OCI-LY7 (cell line): ENCODE results near the gene CYP11A1.

Experiments used
- EZH2phosphoT487 ChIP-seq: fragments of 200-600 bp; sonication (generic); IDR thresholded peaks from 2 replicates; pipeline ENCODE4 v1.6.1; 2018; ENCODE audit warnings: low read depth, borderline replicate concordance, mild to moderate bottlenecking, mixed run types, antibody characterized with exemption, low read length, moderate library complexity, mixed read lengths
- TF ChIP-seq, protein P1 (sequence below): fragments of 200-600 bp; sonication (generic); conservative IDR thresholded peaks from 2 replicates; pipeline ENCODE4 v1.5.1; 2014; ENCODE audit warnings: mild to moderate bottlenecking, antibody characterized with exemption, low read length, moderate library complexity, mixed read lengths

DNA sequence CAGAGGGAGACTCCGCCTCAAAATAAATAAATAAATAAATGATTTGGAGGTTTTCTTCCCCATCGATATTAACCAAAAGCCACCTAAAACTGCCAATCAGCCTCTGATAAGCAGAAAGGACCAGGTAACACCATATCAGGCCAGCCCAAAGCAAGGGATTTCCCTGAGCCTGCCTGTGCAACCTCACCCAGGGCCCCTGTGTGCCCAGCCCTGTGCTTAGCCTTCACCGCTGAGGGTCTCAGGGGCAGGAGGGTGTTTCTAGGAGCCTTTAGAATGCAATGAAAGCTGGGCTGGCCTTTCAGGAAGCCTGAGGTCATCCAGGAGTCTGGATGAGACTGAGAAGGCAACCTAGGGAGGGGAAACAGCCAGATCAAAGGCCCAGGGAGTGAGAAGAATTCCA, 35.4 kb downstream of the CYP11A1 start:
- TF ChIP-seq, protein P1, sequence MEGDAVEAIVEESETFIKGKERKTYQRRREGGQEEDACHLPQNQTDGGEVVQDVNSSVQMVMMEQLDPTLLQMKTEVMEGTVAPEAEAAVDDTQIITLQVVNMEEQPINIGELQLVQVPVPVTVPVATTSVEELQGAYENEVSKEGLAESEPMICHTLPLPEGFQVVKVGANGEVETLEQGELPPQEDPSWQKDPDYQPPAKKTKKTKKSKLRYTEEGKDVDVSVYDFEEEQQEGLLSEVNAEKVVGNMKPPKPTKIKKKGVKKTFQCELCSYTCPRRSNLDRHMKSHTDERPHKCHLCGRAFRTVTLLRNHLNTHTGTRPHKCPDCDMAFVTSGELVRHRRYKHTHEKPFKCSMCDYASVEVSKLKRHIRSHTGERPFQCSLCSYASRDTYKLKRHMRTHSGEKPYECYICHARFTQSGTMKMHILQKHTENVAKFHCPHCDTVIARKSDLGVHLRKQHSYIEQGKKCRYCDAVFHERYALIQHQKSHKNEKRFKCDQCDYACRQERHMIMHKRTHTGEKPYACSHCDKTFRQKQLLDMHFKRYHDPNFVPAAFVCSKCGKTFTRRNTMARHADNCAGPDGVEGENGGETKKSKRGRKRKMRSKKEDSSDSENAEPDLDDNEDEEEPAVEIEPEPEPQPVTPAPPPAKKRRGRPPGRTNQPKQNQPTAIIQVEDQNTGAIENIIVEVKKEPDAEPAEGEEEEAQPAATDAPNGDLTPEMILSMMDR = no peak
- no peak for TF ChIP-seq EZH2phosphoT487
